Thoracic aorta (tissue), 2 donors: ENCODE data around the gene NMT1. TPM values are rescaled to one million over a fixed set of nuclear protein-coding genes. Genes with fewer than 3 reads are reported as not detected.

Experiments
- ATAC-seq: fragments of 150-250 bp; one replicate; pipeline ENCODE4 v1.8.0; 2017; ENCODE audit warnings: low read depth; ENCODE audit not compliant: insufficient number of reproducible peaks, low FRiP score
- DNase-seq: peaks from one replicate; pipeline ENCODE4 v3.0.0-alpha.2; 2020; ENCODE audit warnings: low spot score
- H3K27ac ChIP-seq, 2 donors: fragments of 200-600 bp; sonication (generic); 1 replicate in 1 of 2; 2 replicates in 1 of 2; pipeline ENCODE4 v1.5.1; 2016; ENCODE audit warnings: mild to moderate bottlenecking in 2 of 2, moderate library complexity in 2 of 2
- H3K27me3 ChIP-seq: fragments of 200-600 bp; sonication (generic); replicated peaks from 2 replicates; pipeline ENCODE4 v1.6.0; 2016; ENCODE audit warnings: mild to moderate bottlenecking; ENCODE audit not compliant: insufficient read depth
- H3K36me3 ChIP-seq: fragments of 200-600 bp; sonication (generic); one replicate; pipeline ENCODE4 v1.5.1; 2016
- H3K4me1 ChIP-seq, 2 donors: fragments of 200-600 bp; sonication (generic); 1 replicate in 1 of 2; 2 replicates in 1 of 2; pipeline versions ENCODE4 v1.5.1 to v1.6.0; 2016; ENCODE audit warnings: low read depth in 2 of 2, mild to moderate bottlenecking in 1 of 2; ENCODE audit not compliant: control insufficient read depth in 1 of 2
- H3K4me3 ChIP-seq: fragments of 200-600 bp; sonication (generic); 2 replicates; pipeline ENCODE4 v1.5.1; 2016; ENCODE audit warnings: mild to moderate bottlenecking
- H3K9me3 ChIP-seq: fragments of 200-600 bp; sonication (generic); 2 replicates; pipeline ENCODE4 v1.5.1; 2016
- CTCF ChIP-seq: fragments of 200-600 bp; sonication (generic); IDR thresholded peaks from one replicate; pipeline ENCODE4 v1.5.1; 2019; ENCODE audit warnings: antibody characterized with exemption
- total RNA-seq, 2 donors: library from RNA; depleted of rRNA; stranded (reverse); fragments of >200 nt; gene quantifications; one replicate each; pipeline versions ENCODE4 v1.1.0 to v1.2.3, GENCODE V29; 2016

Gene NMT1
- total RNA-seq, 2 donors from 2014 or later, result 53.1 to 64.8 TPM

- DNase-seq, result no peak
- TF ChIP-seq CTCF, result no peak
- no peak overlapping the region for H3K27ac ChIP-seq
These were observed 76.6 kb downstream of the NMT1 start for GRCh38 chr17:45137561-45138305.

GRCh38 chr17:45138911-45139532, 77.9 kb downstream of the NMT1 start:
- peaks cover 7 to 25% of the 10 kb centered on the region in 2 donors for H3K4me1 ChIP-seq
- ATAC-seq (no peak), DNase-seq (no peak)
- no peaks in the 10 kb centered on the region for H3K9me3 ChIP-seq
- H3K36me3 ChIP-seq, result no peaks in the 10 kb centered on the region
- no peaks in the 10 kb centered on the region for H3K27me3 ChIP-seq
- H3K4me3 ChIP-seq, result no peak overlapping the region
- no peak for TF ChIP-seq CTCF
- H3K27ac ChIP-seq, result no peak overlapping the region

More at GRCh38 chr17:45137561-45138305, 76.6 kb downstream of the NMT1 start:
- H3K9me3 ChIP-seq, result no peaks in the 10 kb centered on the region
- no peak for ATAC-seq
- H3K27me3 ChIP-seq, result no peaks in the 10 kb centered on the region
- H3K4me3 ChIP-seq, result no peak overlapping the region
- H3K36me3 ChIP-seq, result no peaks in the 10 kb centered on the region
- H3K4me1 ChIP-seq, result peaks cover 7 to 22% of the 10 kb centered on the region in 2 donors

GRCh38 chr17:45139533-45139920, 78.4 kb downstream of the NMT1 start:
- H3K27ac ChIP-seq, result no peak overlapping the region
- TF ChIP-seq CTCF, result no peak
- H3K9me3 ChIP-seq, result no peaks in the 10 kb centered on the region
- H3K36me3 ChIP-seq, result no peaks in the 10 kb centered on the region
- DNase-seq (no peak), ATAC-seq (no peak)
- H3K4me1 ChIP-seq, result peaks cover 7 to 25% of the 10 kb centered on the region in 2 donors
- H3K4me3 ChIP-seq, result no peak overlapping the region
- H3K27me3 ChIP-seq, result no peaks in the 10 kb centered on the region

- TF ChIP-seq CTCF, result no peak
- Histone ChIP-seq H3K4me1 (peaks cover 3 to 28% of the 10 kb centered on the region in 2 donors), H3K36me3 (no peaks in the 10 kb centered on the region)
These were observed 82.1 kb downstream of the NMT1 start for GRCh38 chr17:45143094-45143670.

GRCh38 chr17:45143767-45144198, 82.7 kb downstream of the NMT1 start:
- Histone ChIP-seq H3K4me3 (peak overlapping the region; percentile 73), H3K36me3 (no peaks in the 10 kb centered on the region), H3K27me3 (no peaks in the 10 kb centered on the region), H3K27ac (peak overlapping the region; percentile 93 to 95), H3K4me1 (peaks cover 3 to 28% of the 10 kb centered on the region in 2 donors), H3K9me3 (no peaks in the 10 kb centered on the region)
- peak; percentile 69 for DNase-seq
- no peak for TF ChIP-seq CTCF
- no peak for ATAC-seq

More at GRCh38 chr17:45143094-45143670, 82.1 kb downstream of the NMT1 start:
- Histone ChIP-seq H3K9me3 (no peaks in the 10 kb centered on the region), H3K4me3 (peak overlapping the region; percentile 73), H3K27me3 (no peaks in the 10 kb centered on the region), H3K27ac (peak overlapping the region; percentile 93 to 95)
- no peak for ATAC-seq
- DNase-seq, result no peak
